Endothelial cell of umbilical vein (primary cell): Measurements from ENCODE around the gene NSL1. TPM values are rescaled to one million over a fixed set of nuclear protein-coding genes. Genes with fewer than 3 reads are reported as not detected.
A peak's percentile ranks its signal among the peaks of the same experiment; 100 is the strongest.

Experiments
- BruUV-seq: library from RNA; stranded (reverse); fragments of 400-500 nt; replicated peaks from 2 replicates; lab custom pipeline; 2021; lab: Mats Ljungman, UMichigan
- CTCF ChIA-PET: fragments of 300-600, 350-600 bp; sonication (Branson Sonifier 250); formaldehyde crosslinking; loops from one replicate; lab custom pipeline; 2021; ENCODE audit warnings: antibody characterized with exemption, inconsistent platforms; lab: Charles Lee
- POLR2A ChIA-PET: fragments of 300-600, 350-600 bp; sonication (Branson Sonifier 250); formaldehyde crosslinking; loops from one replicate; lab custom pipeline; 2021; ENCODE audit warnings: antibody characterized with exemption, inconsistent platforms; lab: Charles Lee
- DNase-seq: peaks from one replicate; pipeline ENCODE4 v3.0.0-alpha.2; 2011; ENCODE audit warnings: low read depth, low spot score
- FAIRE-seq: peaks from 2 replicates; lab custom pipeline; 2011; peaks lifted over from hg19 to GRCh38; lab: Jason Lieb, UNC
- H2AFZ ChIP-seq: 2 replicates; pipeline ENCODE4 v1.6.0; 2012; ENCODE audit warnings: low read depth, low read length, control low read depth, inconsistent platforms
- H3K27ac ChIP-seq: 2 replicates; pipeline ENCODE4 v1.5.1; 2011; ENCODE audit warnings: low read depth, mild to moderate bottlenecking, control low read depth, low read length, moderate library complexity; ENCODE audit not compliant: insufficient read depth
- H3K27me3 ChIP-seq, 2 experiments: 2 replicates each; pipeline versions ENCODE4 v1.6.0 to v1.6.1; 2011; ENCODE audit warnings: low read length in 2 of 2, mixed read lengths in 1 of 2; ENCODE audit not compliant: control insufficient read depth in 2 of 2, insufficient read depth in 2 of 2
- H3K36me3 ChIP-seq, 2 experiments: 2 replicates in 1 of 2; 3 replicates in 1 of 2; pipeline ENCODE4 v1.5.1; 2011; ENCODE audit warnings: low read length in 2 of 2, mild to moderate bottlenecking in 1 of 2, moderate library complexity in 1 of 2; ENCODE audit not compliant: control insufficient read depth in 2 of 2, insufficient read depth in 2 of 2; ENCODE audit errors: extremely low read depth in 1 of 2
- H3K4me1 ChIP-seq: 3 replicates; pipeline ENCODE4 v1.5.1; 2011; ENCODE audit warnings: mild to moderate bottlenecking, low read length; ENCODE audit not compliant: control insufficient read depth, insufficient read depth; ENCODE audit errors: extremely low read depth
- H3K4me2 ChIP-seq: 2 replicates; pipeline ENCODE4 v1.6.1; 2011; ENCODE audit warnings: low read length, control low read depth, mixed read lengths; ENCODE audit not compliant: insufficient read depth
- H3K4me3 ChIP-seq, 3 experiments: fragments of 200-600 bp in 1 of 3; sonication (generic), shearing (Covaris generic) in 1 of 3; replicated peaks in 1 of 3; 2 replicates each; pipeline ENCODE4 v1.5.1; 2011 to 2016; ENCODE audit warnings: control low read depth in 3 of 3, low read length in 3 of 3, mild to moderate bottlenecking in 2 of 3, inconsistent platforms in 1 of 3, low read depth in 1 of 3, moderate library complexity in 1 of 3; ENCODE audit not compliant: insufficient read depth in 1 of 3
- H3K79me2 ChIP-seq: 2 replicates; pipeline ENCODE4 v1.6.0; 2012; ENCODE audit warnings: low read length, inconsistent platforms; ENCODE audit not compliant: control insufficient read depth, insufficient read depth
- H3K9ac ChIP-seq: replicated peaks from 2 replicates; pipeline ENCODE3; 2011; ENCODE audit warnings: low read length, control low read depth; ENCODE audit not compliant: insufficient read depth; ENCODE audit errors: extremely low read depth
- H3K9me1 ChIP-seq: replicated peaks from 3 replicates; pipeline ENCODE4 v1.6.0; 2011; ENCODE audit warnings: mild to moderate bottlenecking, low read length; ENCODE audit not compliant: control insufficient read depth, insufficient read depth; ENCODE audit errors: extremely low read depth
- H3K9me3 ChIP-seq: replicated peaks from 2 replicates; pipeline ENCODE4 v1.5.1; 2012; ENCODE audit warnings: low read length, inconsistent platforms; ENCODE audit not compliant: control insufficient read depth, insufficient read depth
- H4K20me1 ChIP-seq: replicated peaks from 2 replicates; pipeline ENCODE3; 2011; ENCODE audit warnings: mild to moderate bottlenecking, low read length; ENCODE audit not compliant: control insufficient read depth, insufficient read depth; ENCODE audit errors: extremely low read depth
- CTCF ChIP-seq, 2 donors: IDR thresholded peaks; 1 replicate in 1 of 2; 2 replicates in 1 of 2; pipeline ENCODE4 v1.5.1; 2011; ENCODE audit warnings: low read length in 2 of 2, mild to moderate bottlenecking in 2 of 2, moderate library complexity in 2 of 2, control low read depth in 1 of 2, inconsistent platforms in 1 of 2, low read depth in 1 of 2; ENCODE audit not compliant: insufficient read depth in 1 of 2; ENCODE audit errors: extremely low read depth in 1 of 2
- EZH2 ChIP-seq: IDR thresholded peaks from 2 replicates; pipeline ENCODE4 v1.6.1; 2012; ENCODE audit warnings: borderline replicate concordance, low read depth, mild to moderate bottlenecking, moderate library complexity, low read length, inconsistent platforms; ENCODE audit not compliant: severe bottlenecking
- FOS ChIP-seq: IDR thresholded peaks from 2 replicates; pipeline ENCODE4 v1.6.1; 2011; ENCODE audit warnings: mild to moderate bottlenecking, low read length, moderate library complexity, borderline replicate concordance; ENCODE audit not compliant: insufficient read depth
- GATA2 ChIP-seq: IDR thresholded peaks from 2 replicates; pipeline ENCODE4 v1.7.0; 2011; ENCODE audit warnings: low read depth, mild to moderate bottlenecking, moderate library complexity, mixed read lengths, low read length; ENCODE audit not compliant: insufficient read length, insufficient read depth
- JUN ChIP-seq: IDR thresholded peaks from 2 replicates; pipeline ENCODE4 v1.6.1; 2011; ENCODE audit warnings: borderline replicate concordance, low read depth; ENCODE audit not compliant: insufficient read length, insufficient read depth
- MAX ChIP-seq: IDR thresholded peaks from 2 replicates; pipeline ENCODE4 v1.6.1; 2011; ENCODE audit not compliant: insufficient read depth, insufficient read length
- MYC ChIP-seq: IDR thresholded peaks from one replicate; pipeline ENCODE4 v1.6.1; 2011; ENCODE audit warnings: mild to moderate bottlenecking, low read depth, low read length
- POLR2A ChIP-seq: IDR thresholded peaks from 2 replicates; pipeline ENCODE4 v1.6.1; 2012; ENCODE audit warnings: low read depth, mild to moderate bottlenecking, control low read depth, low read length
- POLR2AphosphoS5 ChIP-seq: IDR thresholded peaks from 2 replicates; pipeline ENCODE4 v1.6.1; 2012; ENCODE audit warnings: low read depth, mild to moderate bottlenecking, control low read depth, low read length, moderate library complexity; ENCODE audit not compliant: insufficient read depth
- dilution Hi-C: fragments of 300-500 bp; cut with MboI; formaldehyde crosslinking; loops from one replicate; pipeline ENCODE4 v1.15.0; 2019; ENCODE audit warnings: low sequenced_read_pairs; ENCODE audit not compliant: extremely low pct_ligation_motif_present
- intact Hi-C: fragments of 100-400 bp; cut with micrococcal nuclease; formaldehyde crosslinking; loops from one replicate; pipeline ENCODE4 v1.10.0; 2022
- polyA plus RNA-seq, 4 experiments: library from polyadenylated mRNA; depleted of rRNA in 3 of 4; stranded (reverse) in 3 of 4; unstranded in 1 of 4; fragments of >200 nt; gene quantifications; 2 replicates each; pipeline versions ENCODE4 v1.2.1 to v1.2.3, GENCODE V29; 2011 to 2012; ENCODE audit warnings: missing spikeins in 1 of 4
- total RNA-seq: library from RNA; stranded (reverse); gene quantifications from 2 replicates; pipeline ENCODE4 v1.2.3, GENCODE V29; 2021

Gene NSL1
- total and polyA plus RNA-seq, 2 donors (not counting 3 experiments of a cell fraction or from before 2014, with no cell fraction given): 15.5 to 30.2 TPM

DNA sequence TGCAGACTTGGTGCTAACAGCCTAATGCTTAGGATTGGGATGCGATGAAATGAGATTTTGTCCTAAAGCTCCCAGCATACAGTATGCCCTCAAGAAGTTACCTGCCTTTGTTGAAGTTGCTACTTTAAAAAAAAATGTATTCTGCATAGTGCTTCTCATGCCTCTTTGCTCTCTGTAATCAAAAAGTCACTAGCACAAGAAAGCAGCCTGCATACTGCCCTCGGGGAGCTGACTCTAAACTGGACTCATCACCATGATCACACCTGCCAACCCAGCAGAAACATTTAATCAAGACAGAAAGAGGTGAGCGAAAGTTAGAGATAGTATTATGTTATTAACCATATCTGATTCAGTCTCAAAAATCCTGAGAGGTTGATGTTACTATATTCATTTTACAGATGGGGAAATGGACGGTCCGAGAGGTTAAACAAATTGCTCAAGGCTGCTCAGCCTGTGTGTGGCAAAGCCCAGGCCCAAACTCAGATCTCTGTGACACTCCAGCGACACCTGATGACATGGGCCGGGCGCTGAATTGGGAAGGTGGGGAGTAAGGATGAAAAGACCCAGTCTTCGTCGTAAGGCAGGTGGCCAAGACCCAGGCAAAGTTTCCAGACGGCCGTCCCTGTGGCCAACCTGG is 93.0 kb downstream of the NSL1 start:
- TF ChIP-seq EZH2 (no peak), CTCF (IDR thresholded peaks at IDR 0.05; ENCODE audit: extremely low read depth in 1 of 2, insufficient read depth in 1 of 2, low read depth in 1 of 2, low read length in 2 of 2) (no peak), FOS (no peak), JUN (no peak), MAX (no peak), POLR2AphosphoS5 (no peak), POLR2A (no peak), MYC (no peak), GATA2 (no peak)
- Histone ChIP-seq H3K9ac (no peak overlapping the region), H3K79me2 (no peaks in the 10 kb centered on the region), H3K4me3 (no peak overlapping the region), H3K4me1 (peaks cover 16% of the 10 kb centered on the region), H3K9me1 (no peaks in the 10 kb centered on the region), H2AFZ (peak overlapping the region; percentile 83), H3K4me2 (no peak overlapping the region), H3K9me3 (no peaks in the 10 kb centered on the region), H3K27me3 (peaks cover 40 to 64% of the 10 kb centered on the region in 2 experiments), H3K27ac (no peak overlapping the region), H3K36me3 (no peaks in the 10 kb centered on the region), H4K20me1 (no peaks in the 10 kb centered on the region)
- no peak for FAIRE-seq
- ChIA-PET CTCF (interaction anchor here (0.6 to 4.8 kb wide), 8 partner anchors 10 to 297 kb away, joined by 4 to 22 read pairs (median 5); partner anchors contain the start of gene ATF3), POLR2A (interaction anchor here (0.5 kb wide), 1 partner anchor 22 kb away, joined by 3 read pairs; no protein-coding TSS in a partner anchor)
- DNase-seq: no peak
- dilution Hi-C loops (no loop called here), intact Hi-C loops (loop anchor here (5.0 kb wide), 1 partner anchor 356 kb away; no protein-coding TSS in a partner anchor)
- no TSS peak for BruUV-seq
